Osteoblast (primary cell): ENCODE data around the gene SNX32. TPM values are rescaled to one million over a fixed set of nuclear protein-coding genes. Genes with fewer than 3 reads are reported as not detected.
A peak's percentile ranks its signal among the peaks of the same experiment; 100 is the strongest.

ENCODE experiments used
- DNase-seq: peaks from one replicate; pipeline ENCODE4 v3.0.0; 2011; ENCODE audit warnings: low spot score, mixed read lengths; ENCODE audit not compliant: insufficient read length; ENCODE audit errors: missing footprints
- H2AFZ ChIP-seq: 2 replicates; pipeline ENCODE4 v1.6.0; 2011; ENCODE audit warnings: mild to moderate bottlenecking, low read length
- H3K27ac ChIP-seq: 2 replicates; pipeline ENCODE4 v1.5.1; 2011; ENCODE audit warnings: mild to moderate bottlenecking, low read depth, low read length, moderate library complexity
- H3K27me3 ChIP-seq: 2 replicates; pipeline ENCODE4 v1.6.0; 2012; ENCODE audit warnings: mild to moderate bottlenecking, control low read depth, inconsistent platforms, low read length, moderate library complexity; ENCODE audit not compliant: insufficient read depth
- H3K36me3 ChIP-seq: 2 replicates; pipeline ENCODE4 v1.5.1; 2011; ENCODE audit warnings: mild to moderate bottlenecking, low read length, control low read depth, moderate library complexity; ENCODE audit not compliant: insufficient read depth
- H3K4me1 ChIP-seq: 2 replicates; pipeline ENCODE4 v1.5.1; 2011; ENCODE audit warnings: mild to moderate bottlenecking, low read length, control low read depth, moderate library complexity; ENCODE audit not compliant: insufficient read depth
- H3K4me2 ChIP-seq: 2 replicates; pipeline ENCODE4 v1.6.0; 2011; ENCODE audit warnings: mild to moderate bottlenecking, low read length; ENCODE audit not compliant: insufficient read depth
- H3K4me3 ChIP-seq: fragments of 200-600 bp; sonication (generic); 3 replicates; pipeline ENCODE4 v1.5.1; 2012; ENCODE audit warnings: mild to moderate bottlenecking, low read length, inconsistent platforms; ENCODE audit not compliant: insufficient read depth
- H3K79me2 ChIP-seq: 2 replicates; pipeline ENCODE4 v1.6.0; 2012; ENCODE audit warnings: mild to moderate bottlenecking, low read length, control low read depth, inconsistent platforms; ENCODE audit not compliant: insufficient read depth
- H3K9me3 ChIP-seq: 2 replicates; pipeline ENCODE4 v1.5.1; 2011; ENCODE audit warnings: low read depth, low read length, control low read depth
- H4K20me1 ChIP-seq: 2 replicates; pipeline ENCODE4 v1.6.0; 2012; ENCODE audit warnings: mild to moderate bottlenecking, low read length, control low read depth; ENCODE audit not compliant: insufficient read depth
- CTCF ChIP-seq: IDR thresholded peaks from 2 replicates; pipeline ENCODE4 v1.5.1; 2011; ENCODE audit warnings: mild to moderate bottlenecking, low read depth, low read length, moderate library complexity; ENCODE audit errors: extremely low read depth
- total RNA-seq: library from RNA; depleted of rRNA; stranded (reverse); fragments of >200 nt; gene quantifications from 2 replicates; pipeline ENCODE4 v1.2.3, GENCODE V29; 2012

SNX32 gene
- total RNA-seq, 1 donor = 1.1 TPM

- Histone ChIP-seq H3K9me3 (no peaks in the 10 kb centered on the region), H3K4me1 (peaks cover 20% of the 10 kb centered on the region), H4K20me1 (peaks cover 22% of the 10 kb centered on the region), H3K27me3 (no peaks in the 10 kb centered on the region), H3K4me2 (peak overlapping the region; percentile 81), H3K27ac (peak overlapping the region; percentile 68), H2AFZ (no peak overlapping the region), H3K79me2 (peaks cover 44% of the 10 kb centered on the region), H3K4me3 (peak overlapping the region; percentile 81), H3K36me3 (peaks cover 37% of the 10 kb centered on the region)
- DNase-seq = peak; percentile 97
- peak; percentile 18 for TF ChIP-seq CTCF
Measured at GRCh38 chr11:65871811-65872548, 38.2 kb downstream of the SNX32 start.

DNA sequence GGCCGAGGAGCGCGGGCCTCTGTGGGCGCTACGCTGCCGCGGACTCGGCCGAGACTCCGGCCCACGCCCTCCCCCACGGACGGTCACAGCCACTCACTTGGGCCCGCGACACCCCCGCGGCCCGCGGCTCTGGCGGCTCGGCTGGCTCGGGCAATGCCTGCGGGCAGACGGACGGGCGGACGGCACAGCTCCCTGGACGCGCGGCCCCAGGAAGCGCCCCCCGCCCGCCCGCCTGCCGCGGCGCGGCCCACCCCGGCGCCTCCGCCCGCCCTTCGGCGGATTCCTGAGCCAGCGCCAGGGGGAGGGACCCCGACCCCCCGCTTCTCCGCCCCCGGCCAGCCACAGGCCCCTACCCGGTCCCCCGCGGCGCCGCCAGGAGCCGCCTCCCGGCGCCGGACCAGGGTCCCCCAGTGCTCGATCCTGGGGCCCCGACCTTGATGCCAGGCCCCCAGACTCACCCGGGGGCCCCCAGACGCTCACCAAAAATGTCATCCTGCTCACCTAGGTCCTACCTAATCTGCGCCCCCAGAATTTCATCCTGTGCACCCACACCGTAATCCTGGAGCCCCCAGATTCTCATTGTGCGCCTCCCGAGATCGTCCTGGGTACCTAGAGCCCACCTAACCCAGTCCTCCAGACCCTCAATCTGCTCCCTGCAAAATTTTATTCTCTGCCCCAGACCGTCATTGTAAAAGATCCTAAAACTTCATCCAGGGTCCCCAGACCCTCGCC is 39.0 kb downstream of the SNX32 start, which contains the start of gene EFEMP2:
EFEMP2 (minus strand) TSS at position 215 of the 732 bp plus-strand sequence. CDS start 446 bp downstream, outside the sequence.
- Histone ChIP-seq H3K4me1 (peaks cover 20% of the 10 kb centered on the region), H2AFZ (peak within 1 kb of the TSS; percentile 72), H3K79me2 (peaks cover 43% of the 10 kb centered on the region), H3K9me3 (no peaks in the 10 kb centered on the region), H3K36me3 (peaks cover 35% of the 10 kb centered on the region), H4K20me1 (peaks cover 17% of the 10 kb centered on the region), H3K4me2 (peak within 1 kb of the TSS; percentile 94), H3K27me3 (no peaks in the 10 kb centered on the region), H3K4me3 (peak within 1 kb of the TSS; percentile 81), H3K27ac (peak within 1 kb of the TSS; percentile 80)
- DNase-seq = peak; percentile 96
- TF ChIP-seq CTCF = no peak

- Histone ChIP-seq H3K79me2 (peaks cover 37% of the 10 kb centered on the region), H3K4me3 (peak overlapping the region; percentile 81), H3K4me2 (peak overlapping the region; percentile 94), H3K27ac (peak overlapping the region; percentile 80), H2AFZ (peak overlapping the region; percentile 72), H4K20me1 (peaks cover 11% of the 10 kb centered on the region), H3K36me3 (peaks cover 27% of the 10 kb centered on the region), H3K9me3 (no peaks in the 10 kb centered on the region), H3K4me1 (peaks cover 20% of the 10 kb centered on the region), H3K27me3 (no peaks in the 10 kb centered on the region)
- DNase-seq = peak; percentile 99
- TF ChIP-seq CTCF = no peak
Measured at GRCh38 chr11:65873318-65874156, 39.8 kb downstream of the SNX32 start.
